IMR-90 (cell line): Measurements from ENCODE around the gene TSPAN31. TPM values are rescaled to one million over a fixed set of nuclear protein-coding genes. Genes with fewer than 3 reads are reported as not detected.
"Not testable (repeated sequence)": the region's sequence is repeated elsewhere in the genome, so short reads cannot be mapped to it uniquely, and the experiment has no call there.

Source experiments
- ATAC-seq: fragments of 200-7000 bp; cut with Tn5 transposase; 2 replicates; pipeline ENCODE4 v1.9.1; 2020; ENCODE audit warnings: low read depth, mild to moderate bottlenecking, moderate library complexity
- BruUV-seq: library from RNA; stranded (reverse); fragments of 400-500 nt; replicated peaks from 2 replicates; lab custom pipeline; 2021; lab: Mats Ljungman, UMichigan
- CTCF ChIA-PET: fragments of 300-600 bp; formaldehyde crosslinking; extraction: SDS; loops from one replicate; lab custom pipeline; 2021; ENCODE audit warnings: antibody characterized with exemption; lab: Yijun Ruan, JAX
- POLR2A ChIA-PET: fragments of 300-600 bp; sonication (Branson Sonifier 250); formaldehyde crosslinking; loops from one replicate; lab custom pipeline; 2022; ENCODE audit warnings: antibody characterized with exemption; ENCODE audit not compliant: unreplicated experiment; lab: Charles Lee
- DNase-seq: peaks from one replicate; pipeline ENCODE4 v3.0.0; 2013
- H2AFZ ChIP-seq: replicated peaks from 2 replicates; pipeline ENCODE3; 2013; ENCODE audit warnings: low read length, mild to moderate bottlenecking; ENCODE audit not compliant: poor library complexity
- H2AK5ac ChIP-seq: 2 replicates; pipeline ENCODE4 v1.6.1; 2013; ENCODE audit warnings: low read depth, low read length, inconsistent platforms
- H2AK9ac ChIP-seq: replicated peaks from 2 replicates; pipeline ENCODE3; 2013; ENCODE audit warnings: mild to moderate bottlenecking, low read depth, low read length, moderate library complexity; ENCODE audit not compliant: poor library complexity
- H2BK120ac ChIP-seq: 2 replicates; pipeline ENCODE4 v1.6.1; 2013; ENCODE audit warnings: low read depth, low read length, inconsistent platforms
- H2BK15ac ChIP-seq: 3 replicates; pipeline ENCODE4 v1.6.1; 2013; ENCODE audit warnings: low read depth, low read length, inconsistent platforms
- H2BK20ac ChIP-seq: 2 replicates; pipeline ENCODE4 v1.6.1; 2013; ENCODE audit warnings: low read depth, mild to moderate bottlenecking, inconsistent platforms, low read length, moderate library complexity
- H2BK5ac ChIP-seq: 2 replicates; pipeline ENCODE4 v1.6.1; 2013; ENCODE audit warnings: mild to moderate bottlenecking, low read depth, low read length, inconsistent platforms; ENCODE audit not compliant: poor library complexity, severe bottlenecking
- H3K14ac ChIP-seq: replicated peaks from 2 replicates; pipeline ENCODE4 v1.6.1; 2013; ENCODE audit warnings: low read depth, low read length, inconsistent platforms
- H3K18ac ChIP-seq: 2 replicates; pipeline ENCODE4 v1.6.1; 2013; ENCODE audit warnings: low read depth, low read length, control low read depth
- H3K23ac ChIP-seq: 2 replicates; pipeline ENCODE4 v1.6.1; 2013; ENCODE audit warnings: low read depth, low read length, inconsistent platforms
- H3K27ac ChIP-seq: 2 replicates; pipeline ENCODE4 v1.5.1; 2013; ENCODE audit warnings: mild to moderate bottlenecking, control low read depth, low read length; ENCODE audit not compliant: insufficient read depth
- H3K27me3 ChIP-seq: 2 replicates; pipeline ENCODE4 v1.6.1; 2013; ENCODE audit warnings: low read length; ENCODE audit not compliant: control insufficient read depth, insufficient read depth
- H3K36me3 ChIP-seq: 2 replicates; pipeline ENCODE4 v1.6.1; 2013; ENCODE audit warnings: low read length, mixed read lengths; ENCODE audit not compliant: control insufficient read depth, insufficient read depth
- H3K4ac ChIP-seq: 2 replicates; pipeline ENCODE4 v1.6.1; 2013; ENCODE audit warnings: low read depth, low read length, inconsistent platforms
- H3K4me1 ChIP-seq: 2 replicates; pipeline ENCODE4 v1.6.1; 2013; ENCODE audit warnings: low read length, mixed read lengths; ENCODE audit not compliant: control insufficient read depth, insufficient read depth
- H3K4me2 ChIP-seq: 2 replicates; pipeline ENCODE4 v1.6.1; 2013; ENCODE audit warnings: low read depth, mild to moderate bottlenecking, control low read depth, low read length, moderate library complexity
- H3K4me3 ChIP-seq: 2 replicates; pipeline ENCODE4 v1.5.1; 2013; ENCODE audit warnings: low read depth, mild to moderate bottlenecking, control low read depth, low read length, moderate library complexity; ENCODE audit not compliant: insufficient read depth
- H3K56ac ChIP-seq: 2 replicates; pipeline ENCODE4 v1.6.1; 2013; ENCODE audit warnings: low read length, inconsistent platforms; ENCODE audit not compliant: insufficient read depth; ENCODE audit errors: extremely low read depth
- H3K79me1 ChIP-seq, 2 experiments: 2 replicates each; pipeline ENCODE4 v1.6.1; 2013; ENCODE audit warnings: low read length in 2 of 2, inconsistent platforms in 1 of 2, low read depth in 1 of 2
- H3K9ac ChIP-seq: 2 replicates; pipeline ENCODE4 v1.6.1; 2013; ENCODE audit warnings: low read depth, low read length, control low read depth
- H3K9me1 ChIP-seq: 2 replicates; pipeline ENCODE4 v1.6.1; 2013; ENCODE audit warnings: low read length, inconsistent platforms; ENCODE audit not compliant: insufficient read depth
- H3K9me3 ChIP-seq: 2 replicates; pipeline ENCODE4 v1.6.1; 2013; ENCODE audit warnings: low read length; ENCODE audit not compliant: control insufficient read depth, insufficient read depth
- H4K20me1 ChIP-seq: 2 replicates; pipeline ENCODE4 v1.6.1; 2013; ENCODE audit warnings: low read length, inconsistent platforms; ENCODE audit not compliant: insufficient read depth
- H4K5ac ChIP-seq: 2 replicates; pipeline ENCODE4 v1.6.1; 2013; ENCODE audit warnings: mild to moderate bottlenecking, low read depth, low read length, control low read depth
- H4K8ac ChIP-seq, 2 experiments: 2 replicates each; pipeline ENCODE4 v1.6.1; 2013; ENCODE audit warnings: low read depth in 2 of 2, low read length in 2 of 2, control low read depth in 1 of 2, inconsistent platforms in 1 of 2
- H4K91ac ChIP-seq: 2 replicates; pipeline ENCODE4 v1.6.1; 2013; ENCODE audit warnings: low read depth, low read length, inconsistent platforms; ENCODE audit not compliant: insufficient read depth
- WGBS, 2 experiments: methylation state at CpG; one replicate each; pipeline versions ENCODE4 v1.1.5 to v1.1.7; 2013; ENCODE audit warnings: missing lambda C conversion rate in 2 of 2; ENCODE audit not compliant: insufficient read length in 1 of 2; ENCODE audit errors: extremely low coverage in 2 of 2; 5-methylcytosine and 5-hydroxymethylcytosine counted together
- dilution Hi-C: fragments of 300-500 bp; cut with HindIII; formaldehyde crosslinking; loops from one replicate; pipeline ENCODE4 v1.14.3; 2018; ENCODE audit warnings: low sequenced_read_pairs; ENCODE audit not compliant: unreplicated experiment
- in situ Hi-C: fragments of 300-500 bp; cut with MboI; formaldehyde crosslinking; loops from 3 replicates; pipeline ENCODE4 v1.14.3; 2019; ENCODE audit warnings: low sequenced_read_pairs, inconsistent platforms, mixed read lengths
- intact Hi-C: fragments of 100-400 bp; cut with micrococcal nuclease; formaldehyde crosslinking; loops from 2 replicates; pipeline ENCODE4 v1.10.0; 2022
- polyA plus RNA-seq, 3 experiments: library from polyadenylated mRNA; depleted of rRNA; stranded (reverse); fragments of >200 nt; gene quantifications; 2 replicates each; pipeline ENCODE4 v1.2.3, GENCODE V29; 2012; ENCODE audit warnings: low replicate concordance in 1 of 3
- total RNA-seq: library from RNA; depleted of rRNA; stranded (reverse); fragments of >200 nt; gene quantifications from 2 replicates; pipeline ENCODE4 v1.2.3, GENCODE V29; 2012

The TSPAN31 gene
- total and polyA plus RNA-seq, 2 of the 4 experiments (the other 2 are of a cell fraction): 12.3 to 71.2 TPM

GRCh38 chr12:57721846-57722608, 22.8 kb upstream of the TSPAN31 start:
- intact Hi-C loops, H2AFZ ChIP-seq, H3K4me3 ChIP-seq, BruUV-seq, dilution Hi-C loops, H2BK15ac ChIP-seq, H3K79me1 ChIP-seq, H3K18ac ChIP-seq, H2BK5ac ChIP-seq, H3K27me3 ChIP-seq, H3K4me2 ChIP-seq, H2BK20ac ChIP-seq, H3K14ac ChIP-seq, H3K27ac ChIP-seq, H2BK120ac ChIP-seq, H3K9me3 ChIP-seq, H3K9ac ChIP-seq, H2AK5ac ChIP-seq, H4K20me1 ChIP-seq, H4K8ac ChIP-seq, POLR2A ChIA-PET, H3K9me1 ChIP-seq, H3K4ac ChIP-seq, H4K91ac ChIP-seq, H2AK9ac ChIP-seq, H4K5ac ChIP-seq, H3K4me1 ChIP-seq, ATAC-seq, in situ Hi-C loops, H3K56ac ChIP-seq, H3K23ac ChIP-seq, DNase-seq: not testable (repeated sequence)
- 100% methylated on average over 2 of the region's 16 CpGs; no CpG with 5 or more reads in 1 of the 2 experiments for WGBS, 2 experiments
- CTCF ChIA-PET: interaction anchor here (0.6 kb wide), 2 partner anchors 19 to 146 kb away, joined by 3 read pairs; no protein-coding TSS in a partner anchor
- peaks cover 34% of the 10 kb centered on the region for H3K36me3 ChIP-seq
